SK-N-SH treated with all-trans-retinoic acid at 6 μM for 48 hours (cell line): ENCODE data around the gene ASIC4.

Experiments
- ATAC-seq: fragments of 200-7000 bp; cut with Tn5 transposase; 3 replicates; pipeline ENCODE4 v1.9.1; 2020; ENCODE audit warnings: mild to moderate bottlenecking, moderate library complexity
- ARNTL ChIP-seq: fragments of 450-650 bp; formaldehyde crosslinking; IDR thresholded peaks from 2 replicates; pipeline ENCODE4 v1.5.0; 2020; ENCODE audit warnings: low read depth, mild to moderate bottlenecking, moderate library complexity, borderline replicate concordance
- CSDC2 ChIP-seq: fragments of 250-450 bp; sonication (Bioruptor Pico); IDR thresholded peaks from 2 replicates; pipeline ENCODE4 v1.5.0; 2020; ENCODE audit warnings: mild to moderate bottlenecking, moderate library complexity
- ESRRG ChIP-seq: fragments of 250-450 bp; sonication (Bioruptor Pico); IDR thresholded peaks from 2 replicates; pipeline ENCODE4 v1.6.1; 2021; ENCODE audit warnings: mild to moderate bottlenecking
- OSR1 ChIP-seq: fragments of 250-450 bp; sonication (Bioruptor Pico); IDR thresholded peaks from 2 replicates; pipeline ENCODE4 v1.8.0; 2022; ENCODE audit warnings: moderate library complexity, mild to moderate bottlenecking, inconsistent platforms
- PATZ1 ChIP-seq: fragments of 250-450 bp; sonication (Bioruptor Pico); IDR thresholded peaks from 2 replicates; pipeline ENCODE4 v1.8.0; 2020; ENCODE audit warnings: mild to moderate bottlenecking, moderate library complexity, borderline replicate concordance
- PPARA ChIP-seq: fragments of 250-450 bp; sonication (Bioruptor Pico); IDR thresholded peaks from 2 replicates; pipeline ENCODE4 v1.5.0; 2020; ENCODE audit warnings: mild to moderate bottlenecking, borderline replicate concordance
- SNAI2 ChIP-seq: fragments of 250-450 bp; sonication (Bioruptor Pico); IDR thresholded peaks from 2 replicates; pipeline ENCODE4 v1.5.0; 2020; ENCODE audit warnings: mild to moderate bottlenecking, moderate library complexity
- TCF4 ChIP-seq: fragments of 250-450 bp; sonication (Bioruptor Pico); IDR thresholded peaks from 2 replicates; pipeline ENCODE4 v1.8.0; 2021; ENCODE audit warnings: mild to moderate bottlenecking, moderate library complexity, borderline replicate concordance
- ZFP3 ChIP-seq: fragments of 250-450 bp; sonication (Bioruptor Pico); IDR thresholded peaks from 2 replicates; pipeline ENCODE4 v1.5.0; 2020; ENCODE audit warnings: mild to moderate bottlenecking, moderate library complexity
- ZNF565 ChIP-seq: fragments of 450-650 bp; formaldehyde crosslinking; conservative IDR thresholded peaks from 2 replicates; pipeline ENCODE4 v1.5.0; 2020; ENCODE audit warnings: low read depth, mild to moderate bottlenecking, moderate library complexity
- ZNF70 ChIP-seq: fragments of 450-650 bp; formaldehyde crosslinking; IDR thresholded peaks from 2 replicates; pipeline ENCODE4 v1.5.0; 2020; ENCODE audit warnings: mild to moderate bottlenecking, moderate library complexity
- ZNF8 ChIP-seq: fragments of 450-650 bp; formaldehyde crosslinking; IDR thresholded peaks from 2 replicates; pipeline ENCODE4 v1.5.0; 2020; ENCODE audit warnings: mild to moderate bottlenecking, moderate library complexity
- TF ChIP-seq, protein P1 (sequence below): fragments of 250-450 bp; sonication (Bioruptor Pico); IDR thresholded peaks from 2 replicates; pipeline ENCODE4 v1.5.1; 2020; ENCODE audit warnings: low read depth, mild to moderate bottlenecking, moderate library complexity
- TF ChIP-seq, protein P2 (sequence below): fragments of 250-450 bp; sonication (Bioruptor Pico); IDR thresholded peaks from 2 replicates; pipeline ENCODE4 v1.8.0; 2021; ENCODE audit warnings: low read depth, mild to moderate bottlenecking, moderate library complexity, borderline replicate concordance
- TF ChIP-seq, protein P3 (sequence below): fragments of 250-450 bp; sonication (Bioruptor Pico); IDR thresholded peaks from 2 replicates; pipeline ENCODE4 v1.5.0; 2020; ENCODE audit warnings: mild to moderate bottlenecking, moderate library complexity

Gene ASIC4

GRCh38 chr2:219520079-219520478 lies 5.8 kb downstream of the ASIC4 start:
- ATAC-seq: no peak
- no peak for TF ChIP-seq OSR1 (CRISPR knock-in tag)
- no peak for TF ChIP-seq CSDC2 (CRISPR knock-in tag)
- no peak for TF ChIP-seq PPARA (CRISPR knock-in tag)
- no peak for TF ChIP-seq ZNF70
- TF ChIP-seq, protein P1, sequence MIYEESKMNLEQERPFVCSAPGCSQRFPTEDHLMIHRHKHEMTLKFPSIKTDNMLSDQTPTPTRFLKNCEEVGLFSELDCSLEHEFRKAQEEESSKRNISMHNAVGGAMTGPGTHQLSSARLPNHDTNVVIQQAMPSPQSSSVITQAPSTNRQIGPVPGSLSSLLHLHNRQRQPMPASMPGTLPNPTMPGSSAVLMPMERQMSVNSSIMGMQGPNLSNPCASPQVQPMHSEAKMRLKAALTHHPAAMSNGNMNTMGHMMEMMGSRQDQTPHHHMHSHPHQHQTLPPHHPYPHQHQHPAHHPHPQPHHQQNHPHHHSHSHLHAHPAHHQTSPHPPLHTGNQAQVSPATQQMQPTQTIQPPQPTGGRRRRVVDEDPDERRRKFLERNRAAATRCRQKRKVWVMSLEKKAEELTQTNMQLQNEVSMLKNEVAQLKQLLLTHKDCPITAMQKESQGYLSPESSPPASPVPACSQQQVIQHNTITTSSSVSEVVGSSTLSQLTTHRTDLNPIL (CRISPR knock-in tag): no peak
- no peak for TF ChIP-seq TCF4
- TF ChIP-seq, protein P2, sequence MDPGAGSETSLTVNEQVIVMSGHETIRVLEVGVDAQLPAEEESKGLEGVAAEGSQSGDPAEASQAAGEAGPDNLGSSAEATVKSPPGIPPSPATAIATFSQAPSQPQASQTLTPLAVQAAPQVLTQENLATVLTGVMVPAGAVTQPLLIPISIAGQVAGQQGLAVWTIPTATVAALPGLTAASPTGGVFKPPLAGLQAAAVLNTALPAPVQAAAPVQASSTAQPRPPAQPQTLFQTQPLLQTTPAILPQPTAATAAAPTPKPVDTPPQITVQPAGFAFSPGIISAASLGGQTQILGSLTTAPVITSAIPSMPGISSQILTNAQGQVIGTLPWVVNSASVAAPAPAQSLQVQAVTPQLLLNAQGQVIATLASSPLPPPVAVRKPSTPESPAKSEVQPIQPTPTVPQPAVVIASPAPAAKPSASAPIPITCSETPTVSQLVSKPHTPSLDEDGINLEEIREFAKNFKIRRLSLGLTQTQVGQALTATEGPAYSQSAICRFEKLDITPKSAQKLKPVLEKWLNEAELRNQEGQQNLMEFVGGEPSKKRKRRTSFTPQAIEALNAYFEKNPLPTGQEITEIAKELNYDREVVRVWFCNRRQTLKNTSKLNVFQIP (CRISPR knock-in tag): no peak
- no peak for TF ChIP-seq ZNF8 (CRISPR knock-in tag)
- TF ChIP-seq ARNTL (CRISPR knock-in tag): no peak

GRCh38 chr2:219521066-219521880 lies 7.0 kb downstream of the ASIC4 start:
- 0 out of 2 replicates have a peak, but pooled peaks have one; percentile 37 for TF ChIP-seq PATZ1 (CRISPR knock-in tag)
- TF ChIP-seq, protein P2 (CRISPR knock-in tag): no peak
- peak; percentile 90 for ATAC-seq

- ATAC-seq: no peak
These were observed 8.1 kb downstream of the ASIC4 start for GRCh38 chr2:219522111-219523030.

GRCh38 chr2:219523031-219523671 lies 8.9 kb downstream of the ASIC4 start:
- ATAC-seq: no peak
- TF ChIP-seq CSDC2 (CRISPR knock-in tag): no peak
- no peak for TF ChIP-seq PATZ1 (CRISPR knock-in tag)
- no peak for TF ChIP-seq ZNF565 (CRISPR knock-in tag)
- TF ChIP-seq ESRRG (CRISPR knock-in tag): no peak
- no peak for TF ChIP-seq SNAI2
- no peak for TF ChIP-seq TCF4
- TF ChIP-seq, protein P2 (CRISPR knock-in tag): no peak
- TF ChIP-seq, protein P3, sequence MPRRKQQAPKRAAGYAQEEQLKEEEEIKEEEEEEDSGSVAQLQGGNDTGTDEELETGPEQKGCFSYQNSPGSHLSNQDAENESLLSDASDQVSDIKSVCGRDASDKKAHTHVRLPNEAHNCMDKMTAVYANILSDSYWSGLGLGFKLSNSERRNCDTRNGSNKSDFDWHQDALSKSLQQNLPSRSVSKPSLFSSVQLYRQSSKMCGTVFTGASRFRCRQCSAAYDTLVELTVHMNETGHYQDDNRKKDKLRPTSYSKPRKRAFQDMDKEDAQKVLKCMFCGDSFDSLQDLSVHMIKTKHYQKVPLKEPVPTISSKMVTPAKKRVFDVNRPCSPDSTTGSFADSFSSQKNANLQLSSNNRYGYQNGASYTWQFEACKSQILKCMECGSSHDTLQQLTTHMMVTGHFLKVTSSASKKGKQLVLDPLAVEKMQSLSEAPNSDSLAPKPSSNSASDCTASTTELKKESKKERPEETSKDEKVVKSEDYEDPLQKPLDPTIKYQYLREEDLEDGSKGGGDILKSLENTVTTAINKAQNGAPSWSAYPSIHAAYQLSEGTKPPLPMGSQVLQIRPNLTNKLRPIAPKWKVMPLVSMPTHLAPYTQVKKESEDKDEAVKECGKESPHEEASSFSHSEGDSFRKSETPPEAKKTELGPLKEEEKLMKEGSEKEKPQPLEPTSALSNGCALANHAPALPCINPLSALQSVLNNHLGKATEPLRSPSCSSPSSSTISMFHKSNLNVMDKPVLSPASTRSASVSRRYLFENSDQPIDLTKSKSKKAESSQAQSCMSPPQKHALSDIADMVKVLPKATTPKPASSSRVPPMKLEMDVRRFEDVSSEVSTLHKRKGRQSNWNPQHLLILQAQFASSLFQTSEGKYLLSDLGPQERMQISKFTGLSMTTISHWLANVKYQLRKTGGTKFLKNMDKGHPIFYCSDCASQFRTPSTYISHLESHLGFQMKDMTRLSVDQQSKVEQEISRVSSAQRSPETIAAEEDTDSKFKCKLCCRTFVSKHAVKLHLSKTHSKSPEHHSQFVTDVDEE (CRISPR knock-in tag): no peak

More at GRCh38 chr2:219522111-219523030, 8.1 kb downstream of the ASIC4 start:
- TF ChIP-seq OSR1 (CRISPR knock-in tag) (no peak), ZFP3 (CRISPR knock-in tag) (no peak)
- TF ChIP-seq, protein P2 (CRISPR knock-in tag): no peak
